ENCODE data around the gene MBNL1.
A peak's percentile ranks its signal among the peaks of the same experiment; 100 is the strongest.
"Not testable (repeated sequence)": the region's sequence is repeated elsewhere in the genome, so short reads cannot be mapped to it uniquely, and the experiment has no call there.

The MBNL1 gene

GRCh38 chr3:152434142-152434541, 165.4 kb downstream of the MBNL1 start:
- H3K27me3 ChIP-seq, result no peaks in the 10 kb centered on the region
- no peak overlapping the region for H3K27ac ChIP-seq
- DNase-seq, result no peak
- TF ChIP-seq CTCF (IDR thresholded peaks at IDR 0.05), result no peak
- peaks cover 0 to 5% (median 0%) of the 10 kb centered on the region in 3 donors for H3K9me3 ChIP-seq
- H3K4me1 ChIP-seq, result peaks cover 0 to 56% (median 25%) of the 10 kb centered on the region in 4 donors
- peaks cover 15 to 35% (median 21%) of the 10 kb centered on the region in 3 donors for H3K36me3 ChIP-seq
- H3K4me3 ChIP-seq, result no peak overlapping the region
- intact Hi-C loops (cut with DNase I; ENCODE audit: low total_unique reads), result no loop called here

GRCh38 chr3:152435210-152435609, 166.5 kb downstream of the MBNL1 start:
- intact Hi-C loops (cut with DNase I; ENCODE audit: low total_unique reads); DNase-seq; H3K9me3 ChIP-seq; H3K27me3 ChIP-seq; H3K4me3 ChIP-seq: not testable (repeated sequence)
- Histone ChIP-seq H3K36me3 (peaks cover 15 to 35% (median 21%) of the 10 kb centered on the region in 3 donors), H3K27ac (peak overlapping the region in 1 of 2 donors; percentile 50), H3K4me1 (peaks cover 0 to 55% (median 24%) of the 10 kb centered on the region in 4 donors)

- H3K27ac ChIP-seq, result peak overlapping the region; percentile 44 to 50
- peaks cover 15 to 31% (median 21%) of the 10 kb centered on the region in 3 donors for H3K36me3 ChIP-seq
- no peaks in the 10 kb centered on the region for H3K27me3 ChIP-seq
- no peak overlapping the region for H3K4me3 ChIP-seq
- intact Hi-C loops (cut with DNase I; ENCODE audit: low total_unique reads), result no loop called here
- peaks cover 0 to 5% (median 0%) of the 10 kb centered on the region in 3 donors for H3K9me3 ChIP-seq
- no peak for DNase-seq
- TF ChIP-seq CTCF (IDR thresholded peaks at IDR 0.05), result no peak
- peaks cover 0 to 59% (median 21%) of the 10 kb centered on the region in 4 donors for H3K4me1 ChIP-seq
Measured at GRCh38 chr3:152436707-152437590, 168.2 kb downstream of the MBNL1 start.

- H3K27ac ChIP-seq, result peak overlapping the region; percentile 44 to 50
- TF ChIP-seq CTCF (IDR thresholded peaks at IDR 0.05), result no peak
- no peak for DNase-seq
- H3K36me3 ChIP-seq, result peaks cover 9 to 23% (median 14%) of the 10 kb centered on the region in 3 donors
- intact Hi-C loops (cut with DNase I; ENCODE audit: low total_unique reads), result no loop called here
- peaks cover 0 to 5% (median 0%) of the 10 kb centered on the region in 3 donors for H3K9me3 ChIP-seq
- no peak overlapping the region for H3K4me3 ChIP-seq
- H3K4me1 ChIP-seq, result peaks cover 0 to 72% (median 21%) of the 10 kb centered on the region in 4 donors
- H3K27me3 ChIP-seq, result no peaks in the 10 kb centered on the region
Measured at GRCh38 chr3:152438181-152438580, 169.5 kb downstream of the MBNL1 start.

- H3K9me3 ChIP-seq, result peaks cover 0 to 5% (median 0%) of the 10 kb centered on the region in 3 donors
- peak overlapping the region; percentile 43 to 50 for H3K27ac ChIP-seq
- no peak overlapping the region for H3K4me3 ChIP-seq
- H3K36me3 ChIP-seq, result peaks cover 8 to 18% (median 8%) of the 10 kb centered on the region in 3 donors
- peaks cover 0 to 77% (median 22%) of the 10 kb centered on the region in 4 donors for H3K4me1 ChIP-seq
- no peaks in the 10 kb centered on the region for H3K27me3 ChIP-seq
- DNase-seq, result no peak
- intact Hi-C loops (cut with DNase I; ENCODE audit: low total_unique reads), result no loop called here
- TF ChIP-seq CTCF (IDR thresholded peaks at IDR 0.05), result no peak
Measured at GRCh38 chr3:152438706-152439105, 170.0 kb downstream of the MBNL1 start.

- DNase-seq, H3K9me3 ChIP-seq, H3K4me3 ChIP-seq, H3K36me3 ChIP-seq, H3K27me3 ChIP-seq: not testable (repeated sequence)
- Histone ChIP-seq H3K27ac (peak overlapping the region in 1 of 2 donors; percentile 50), H3K4me1 (peaks cover 0 to 91% (median 34%) of the 10 kb centered on the region in 4 donors)
- intact Hi-C loops (cut with DNase I; ENCODE audit: low total_unique reads), result loop anchor here (10.0 kb wide), 1 partner anchor 365 kb away; no protein-coding TSS in a partner anchor
Measured at GRCh38 chr3:152440243-152440642, 171.5 kb downstream of the MBNL1 start.
